ENCODE results near the gene RBPJ.

Gene RBPJ

GRCh38 chr4:26434030-26434639, 113.3 kb downstream of the RBPJ start:
- H3K27me3 ChIP-seq, result no peaks in the 10 kb centered on the region
- no peak for TF ChIP-seq CTCF (IDR thresholded peaks at IDR 0.05; ENCODE audit: low read depth, low read length)
- H3K4me3 ChIP-seq (ENCODE audit: low read depth, low read length), result no peak overlapping the region
- DNase-seq, result no peak
- peaks cover 8% of the 10 kb centered on the region for H3K36me3 ChIP-seq
- no peaks in the 10 kb centered on the region for H3K4me1 ChIP-seq
- no peaks in the 10 kb centered on the region for H3K9me3 ChIP-seq

- no peaks in the 10 kb centered on the region for H3K4me1 ChIP-seq
- TF ChIP-seq CTCF (IDR thresholded peaks at IDR 0.05; ENCODE audit: low read depth, low read length), result no peak
- H3K4me3 ChIP-seq (ENCODE audit: low read depth, low read length), result no peak overlapping the region
- H3K9me3 ChIP-seq, result no peaks in the 10 kb centered on the region
- no peak for DNase-seq
- H3K27me3 ChIP-seq, result no peaks in the 10 kb centered on the region
- no peaks in the 10 kb centered on the region for H3K36me3 ChIP-seq
Measured at GRCh38 chr4:26441102-26441501, 120.3 kb downstream of the RBPJ start.

GRCh38 chr4:26441771-26442170, 121.0 kb downstream of the RBPJ start:
- H3K36me3 ChIP-seq, result no peaks in the 10 kb centered on the region
- TF ChIP-seq CTCF (IDR thresholded peaks at IDR 0.05; ENCODE audit: low read depth, low read length), result no peak

GRCh38 chr4:26447378-26447777, 126.6 kb downstream of the RBPJ start:
- DNase-seq, result no peak
- Histone ChIP-seq H3K4me1 (no peaks in the 10 kb centered on the region), H3K9me3 (no peaks in the 10 kb centered on the region), H3K27me3 (no peaks in the 10 kb centered on the region), H3K4me3 (ENCODE audit: low read depth, low read length) (no peak overlapping the region), H3K36me3 (no peaks in the 10 kb centered on the region)
- no peak for TF ChIP-seq CTCF (IDR thresholded peaks at IDR 0.05; ENCODE audit: low read depth, low read length)

More at GRCh38 chr4:26441771-26442170, 121.0 kb downstream of the RBPJ start:
- DNase-seq, result no peak
- no peaks in the 10 kb centered on the region for H3K4me1 ChIP-seq
- H3K9me3 ChIP-seq, result no peaks in the 10 kb centered on the region
- no peak overlapping the region for H3K4me3 ChIP-seq (ENCODE audit: low read depth, low read length)
- H3K27me3 ChIP-seq, result no peaks in the 10 kb centered on the region

- Histone ChIP-seq H3K4me1 (no peaks in the 10 kb centered on the region), H3K9me3 (no peaks in the 10 kb centered on the region), H3K4me3 (ENCODE audit: low read depth, low read length) (no peak overlapping the region), H3K36me3 (no peaks in the 10 kb centered on the region), H3K27me3 (no peaks in the 10 kb centered on the region)
- no peak for TF ChIP-seq CTCF (IDR thresholded peaks at IDR 0.05; ENCODE audit: low read depth, low read length)
- no peak for DNase-seq
Measured at GRCh38 chr4:26450418-26450817, 129.6 kb downstream of the RBPJ start.

GRCh38 chr4:26451597-26451996, 130.8 kb downstream of the RBPJ start:
- H3K27me3 ChIP-seq, result no peaks in the 10 kb centered on the region
- DNase-seq, result no peak
- H3K4me1 ChIP-seq, result no peaks in the 10 kb centered on the region
- no peak overlapping the region for H3K4me3 ChIP-seq (ENCODE audit: low read depth, low read length)
- H3K36me3 ChIP-seq, result no peaks in the 10 kb centered on the region
- no peaks in the 10 kb centered on the region for H3K9me3 ChIP-seq
- no peak for TF ChIP-seq CTCF (IDR thresholded peaks at IDR 0.05; ENCODE audit: low read depth, low read length)

Data from BE2C (cell line).